ENCODE data around the gene LRRC4C. TPM values are rescaled to one million over a fixed set of nuclear protein-coding genes. Genes with fewer than 3 reads are reported as not detected.

The LRRC4C gene
- total RNA-seq, 1 experiment from 2014 or later: 0.13 TPM

DNA sequence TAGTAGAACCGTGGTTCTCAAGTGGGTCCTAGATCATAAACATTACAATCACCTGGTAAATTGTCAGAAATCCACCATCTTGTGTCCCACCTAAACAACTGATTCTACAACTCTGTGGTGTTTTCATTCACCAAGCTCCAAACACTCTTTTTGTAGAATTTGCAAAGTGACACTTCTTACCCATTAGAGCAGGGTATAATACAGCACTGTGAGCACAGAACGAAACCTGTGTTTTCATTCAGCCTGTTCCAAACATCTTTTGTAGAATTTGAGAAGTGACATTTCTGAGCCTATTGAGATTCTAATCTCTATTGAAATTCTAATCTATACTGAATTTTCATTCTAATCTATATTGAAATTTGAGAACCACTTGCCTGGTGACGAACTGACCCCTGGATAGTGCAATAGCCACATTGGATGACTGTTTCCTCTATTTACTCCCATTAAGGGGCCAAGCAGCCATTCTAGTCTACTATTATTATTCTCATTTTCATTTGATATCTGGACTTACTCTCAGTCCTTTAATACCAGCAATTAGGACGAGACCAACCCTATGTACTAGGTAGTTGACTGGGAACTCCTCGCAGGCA lies 616.6 kb downstream of the LRRC4C start:
- no peak overlapping the region for H3K4ac ChIP-seq (ENCODE audit: low read depth, low read length)
- DNase-seq: no peak
- Mint-ChIP-seq H3K27me3 (ENCODE audit: low read depth) (peaks cover 3% of the 10 kb centered on the region), H3K4me1 (peaks cover 29 to 34% of the 10 kb centered on the region in 2 experiments), H3K9me3 (no peaks in the 10 kb centered on the region; a peak in 1 of 5 replicates), H3K27ac (peak overlapping the region in 1 of 3 experiments; percentile 69; a peak in 2 of 7 replicates), H3K36me3 (ENCODE audit: insufficient read depth in 1 of 3, low read depth in 3 of 3) (no peaks in the 10 kb centered on the region), H3K4me3 (no peak overlapping the region)
- no peak overlapping the region for H3K23ac ChIP-seq (ENCODE audit: insufficient read length, low read depth, low read length)
- H2BK12ac ChIP-seq (ENCODE audit: insufficient read length, low read depth, low read length): no peak overlapping the region
- H4K5ac ChIP-seq (ENCODE audit: insufficient read length, low read depth, low read length): no peak overlapping the region
- no peaks in the 10 kb centered on the region for H3K79me1 ChIP-seq (ENCODE audit: insufficient read depth, low read depth, low read length, poor library complexity, severe bottlenecking)
- WGBS (ENCODE audit: extremely low coverage, insufficient read length, low lambda C conversion rate): no CpG with 5 or more reads among the region's 5 CpGs
- H4K91ac ChIP-seq (ENCODE audit: insufficient read length, low read depth, low read length): no peak overlapping the region
- H2BK120ac ChIP-seq (ENCODE audit: low read depth, low read length, poor library complexity, severe bottlenecking): no peak overlapping the region
- no peak overlapping the region for H3K9ac ChIP-seq (ENCODE audit: extremely low read depth, insufficient read length, low read length)
- no peak overlapping the region for H3K4me2 ChIP-seq (ENCODE audit: insufficient read depth, insufficient read length, low read length)
- H3K4me1 ChIP-seq (ENCODE audit: insufficient read depth, low read length): no peaks in the 10 kb centered on the region; the same call in 1 of the 2 replicates
- H3K27me3 ChIP-seq (ENCODE audit: insufficient read depth, low read length): no peaks in the 10 kb centered on the region
- H3K27ac ChIP-seq (ENCODE audit: insufficient read length, low read depth, low read length): no peak overlapping the region
- no peaks in the 10 kb centered on the region for H4K20me1 ChIP-seq (ENCODE audit: control insufficient read depth, insufficient read depth, insufficient read length)
- no peak overlapping the region for H2AFZ ChIP-seq (ENCODE audit: low read length)
- no peaks in the 10 kb centered on the region for H3K23me2 ChIP-seq (ENCODE audit: insufficient read length, low read depth, low read length, poor library complexity, severe bottlenecking)
- no peak overlapping the region for H2BK5ac ChIP-seq (ENCODE audit: insufficient read length, low read length)
- H3T11ph ChIP-seq (ENCODE audit: low read length): no peak overlapping the region
- no peak overlapping the region for H2AK5ac ChIP-seq (ENCODE audit: insufficient read length, low read length)
- no peak overlapping the region for H3K14ac ChIP-seq (ENCODE audit: insufficient read depth, low read length)
- no peaks in the 10 kb centered on the region for H3K79me2 ChIP-seq (ENCODE audit: insufficient read depth, low read length)
- TF ChIP-seq, protein P1, sequence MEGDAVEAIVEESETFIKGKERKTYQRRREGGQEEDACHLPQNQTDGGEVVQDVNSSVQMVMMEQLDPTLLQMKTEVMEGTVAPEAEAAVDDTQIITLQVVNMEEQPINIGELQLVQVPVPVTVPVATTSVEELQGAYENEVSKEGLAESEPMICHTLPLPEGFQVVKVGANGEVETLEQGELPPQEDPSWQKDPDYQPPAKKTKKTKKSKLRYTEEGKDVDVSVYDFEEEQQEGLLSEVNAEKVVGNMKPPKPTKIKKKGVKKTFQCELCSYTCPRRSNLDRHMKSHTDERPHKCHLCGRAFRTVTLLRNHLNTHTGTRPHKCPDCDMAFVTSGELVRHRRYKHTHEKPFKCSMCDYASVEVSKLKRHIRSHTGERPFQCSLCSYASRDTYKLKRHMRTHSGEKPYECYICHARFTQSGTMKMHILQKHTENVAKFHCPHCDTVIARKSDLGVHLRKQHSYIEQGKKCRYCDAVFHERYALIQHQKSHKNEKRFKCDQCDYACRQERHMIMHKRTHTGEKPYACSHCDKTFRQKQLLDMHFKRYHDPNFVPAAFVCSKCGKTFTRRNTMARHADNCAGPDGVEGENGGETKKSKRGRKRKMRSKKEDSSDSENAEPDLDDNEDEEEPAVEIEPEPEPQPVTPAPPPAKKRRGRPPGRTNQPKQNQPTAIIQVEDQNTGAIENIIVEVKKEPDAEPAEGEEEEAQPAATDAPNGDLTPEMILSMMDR (conservative IDR thresholded peaks at IDR 0.05): no peak
- H3K18ac ChIP-seq (ENCODE audit: insufficient read length, low read depth, low read length): no peak overlapping the region
- no peak overlapping the region for H3K56ac ChIP-seq (ENCODE audit: insufficient read length, low read depth, low read length)
- H4K8ac ChIP-seq (replicated peaks; ENCODE audit: insufficient read length, low read depth, low read length): no peak overlapping the region
- no peaks in the 10 kb centered on the region for H3K9me3 ChIP-seq (ENCODE audit: control insufficient read depth, low read depth, low read length)
- no peak overlapping the region for H2BK20ac ChIP-seq (ENCODE audit: low read depth, low read length, poor library complexity, severe bottlenecking)
- H2BK15ac ChIP-seq (ENCODE audit: low read depth, low read length): no peak overlapping the region

All from H9 (cell line).